NCI-H510A treated with DMSO at 0.1 percent for 48 hours (cell line): ENCODE measurements around the gene CPT1A.

Experiments used
- DNase-seq: peaks from one replicate; lab custom pipeline; 2025; lab: John Stamatoyannopoulos, UW

The CPT1A gene

DNA sequence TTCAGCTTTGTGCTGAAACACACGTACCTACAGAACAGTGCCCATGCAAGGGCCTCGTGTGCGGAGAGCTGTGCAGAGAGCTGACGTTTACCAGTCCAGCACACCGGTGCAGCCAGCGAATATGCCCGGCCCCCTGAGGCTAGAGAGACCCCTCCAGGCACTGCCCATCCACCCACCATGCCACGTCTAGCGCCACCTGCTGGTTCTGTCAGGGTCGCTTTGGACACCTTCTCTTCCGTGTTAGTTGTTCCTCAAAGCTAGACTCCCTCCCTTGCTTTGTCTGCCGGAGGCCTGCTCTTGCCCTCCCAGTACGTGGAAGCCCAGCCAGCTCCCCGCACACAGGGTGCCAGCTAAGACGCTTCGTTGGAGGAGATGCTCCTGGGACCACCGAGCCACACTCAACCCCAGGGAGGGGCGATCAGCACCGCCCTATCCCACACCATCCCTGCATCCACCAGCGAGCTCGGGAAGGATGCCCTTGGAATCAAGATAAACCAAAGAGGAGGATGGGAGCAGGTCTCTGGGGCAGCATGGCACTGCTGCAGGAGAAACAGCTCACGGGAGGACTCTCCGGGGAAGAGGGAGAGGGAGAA, 43.4 kb downstream of the CPT1A start:
- DNase-seq, result no peak

DNA sequence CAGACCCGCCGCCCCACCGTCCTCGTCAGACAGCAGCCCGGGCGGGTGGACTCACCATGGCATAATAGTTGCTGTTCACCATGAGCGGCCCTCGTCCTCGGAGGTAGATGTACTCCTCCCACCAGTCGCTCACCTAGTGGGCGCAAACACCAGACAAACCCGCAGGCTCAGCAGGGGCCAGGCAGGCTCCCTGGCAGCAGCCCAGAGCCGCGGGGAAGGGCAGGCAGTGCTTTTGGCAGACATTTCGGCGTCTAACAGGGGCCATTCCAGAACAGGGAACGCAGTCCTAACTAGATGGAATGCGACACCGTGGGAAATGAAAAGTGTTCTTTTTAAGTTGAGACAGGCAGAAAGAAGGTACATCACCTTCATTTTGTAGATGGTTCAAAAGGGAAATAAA, 44.9 kb downstream of the CPT1A start:
- no peak for DNase-seq

DNA sequence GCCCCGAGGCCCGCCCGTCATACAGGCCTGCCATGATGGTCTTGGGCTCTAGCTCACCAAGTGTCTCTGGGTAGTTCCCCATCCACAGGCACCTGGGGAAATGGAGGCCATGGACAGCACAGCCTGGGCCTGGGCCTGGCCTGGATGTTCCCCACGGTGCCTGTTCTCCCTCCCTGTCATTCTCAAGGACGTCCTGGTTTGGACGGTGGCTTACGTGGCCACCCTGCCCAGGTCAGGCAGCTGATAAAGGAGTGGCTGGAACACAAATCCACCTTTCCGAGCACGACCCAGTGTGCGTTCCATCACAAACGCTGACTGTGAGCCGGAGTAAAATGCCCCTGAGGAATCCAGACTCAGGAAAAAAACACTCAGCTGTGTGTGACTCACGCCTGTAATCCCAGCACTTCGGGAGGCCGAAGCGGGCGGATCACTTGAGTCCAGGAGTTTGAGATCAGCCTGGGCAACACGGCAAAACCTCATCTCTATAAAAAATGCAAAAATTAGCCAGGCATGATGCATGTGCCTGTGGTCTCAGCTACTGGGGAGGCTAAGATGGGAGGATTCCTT, 49.2 kb downstream of the CPT1A start:
- no peak for DNase-seq

DNA sequence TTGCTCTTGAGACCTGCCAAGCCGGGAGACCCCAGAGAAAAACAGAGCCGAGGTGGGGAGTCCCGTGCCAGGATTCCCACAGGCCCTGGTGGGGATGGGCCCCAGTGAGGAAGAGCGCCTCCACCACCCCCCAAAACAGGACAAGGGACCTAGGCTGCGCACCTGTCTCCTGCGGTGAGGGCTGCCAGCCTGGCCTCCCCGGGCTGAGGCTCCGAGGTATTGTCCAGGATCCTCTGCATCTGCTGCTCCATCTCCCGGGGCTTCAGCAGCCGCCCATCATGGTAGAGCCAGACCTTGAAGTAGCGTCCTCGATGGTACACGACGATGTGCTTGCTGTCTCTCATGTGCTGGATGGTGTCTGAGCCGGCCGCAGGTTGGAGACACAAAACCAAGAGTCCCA, 57.1 kb downstream of the CPT1A start:
- no peak for DNase-seq

DNA sequence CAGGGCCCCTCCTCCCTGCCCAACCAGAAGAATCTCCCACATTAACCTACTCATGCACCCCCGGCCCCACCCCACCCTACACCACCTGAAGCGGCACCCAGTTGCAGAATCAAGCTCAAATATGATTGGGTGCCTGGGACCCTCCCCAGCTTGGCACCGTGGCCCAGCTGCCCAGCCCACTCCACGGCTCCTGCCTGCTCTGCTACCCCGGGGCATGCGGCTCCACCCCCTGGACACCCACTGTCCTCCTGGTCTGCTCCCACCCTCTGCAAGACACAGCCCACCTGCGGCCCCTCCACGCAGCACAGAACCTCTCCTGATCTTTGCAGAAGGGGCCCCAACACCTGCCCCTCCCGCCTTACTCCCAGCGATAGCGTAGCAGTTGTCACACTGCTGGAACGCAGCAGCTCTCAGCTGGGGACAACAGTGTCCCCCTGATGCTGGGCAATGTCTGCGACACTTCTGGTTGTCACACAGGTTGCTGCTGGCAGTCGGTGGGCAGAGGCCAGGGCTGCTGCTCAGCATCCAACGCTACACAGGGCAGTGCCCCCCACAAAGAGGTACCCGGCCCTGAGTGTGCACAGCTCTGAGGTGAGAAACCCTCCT, 58.4 kb downstream of the CPT1A start:
- DNase-seq, result no peak

DNA sequence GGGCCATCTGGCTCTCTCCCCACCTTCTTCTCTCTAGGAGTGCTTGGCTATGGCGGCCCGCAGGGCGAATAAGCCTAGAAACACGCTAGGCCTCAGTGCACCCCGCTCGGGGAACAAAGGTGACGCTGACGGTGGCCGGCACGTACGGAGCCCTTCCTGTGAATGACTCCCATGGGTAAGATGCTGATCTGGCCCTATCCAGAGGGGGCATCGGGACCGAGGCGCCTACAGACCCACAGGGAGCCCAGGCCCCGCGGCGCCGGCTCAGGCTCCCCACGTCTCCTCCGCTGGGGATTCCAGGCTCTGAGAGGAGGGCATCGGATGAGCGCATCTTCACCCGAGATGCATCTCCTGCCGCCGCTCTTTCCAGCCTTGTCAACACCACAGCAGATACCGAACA, 59.0 kb downstream of the CPT1A start:
- no peak for DNase-seq

DNA sequence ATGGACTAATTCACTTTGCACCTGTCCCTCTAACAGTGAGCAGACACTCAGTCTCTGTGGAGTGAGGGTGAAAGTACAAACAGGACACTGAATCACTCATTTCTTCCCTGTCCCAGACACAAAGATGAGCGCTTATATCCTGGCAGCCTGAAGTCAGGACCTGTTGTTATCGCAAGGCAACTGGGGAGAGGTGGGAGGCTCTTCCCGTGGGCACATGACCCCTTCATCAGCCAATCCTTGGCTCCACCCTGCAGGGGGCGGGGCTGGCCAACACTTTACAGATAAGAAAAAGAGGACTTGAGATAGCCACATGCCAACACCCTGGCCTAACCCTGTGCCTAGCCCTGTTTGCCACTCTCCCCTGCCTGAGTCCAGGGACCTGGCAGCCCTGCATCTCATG, 60.9 kb downstream of the CPT1A start:
- DNase-seq, result no peak

DNA sequence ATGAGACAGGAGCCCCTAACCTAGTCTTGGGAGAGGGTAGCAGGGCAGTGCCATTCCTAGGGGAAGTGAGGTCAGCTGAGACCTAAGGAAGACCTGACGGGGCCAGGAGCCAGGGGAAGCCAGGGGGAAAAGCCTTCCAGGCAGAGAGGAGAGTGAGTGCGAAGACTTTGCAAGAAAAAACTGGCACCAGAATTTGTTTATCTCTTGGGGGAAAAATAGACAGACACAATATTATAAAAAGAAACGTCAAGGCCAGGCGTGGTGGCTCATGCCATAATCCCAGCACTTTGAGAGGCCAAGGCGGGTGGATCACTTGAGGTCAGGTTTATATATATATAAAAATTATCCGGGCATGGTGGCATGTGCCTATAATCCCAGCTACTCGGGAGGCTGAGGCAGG, 63.5 kb downstream of the CPT1A start:
- no peak for DNase-seq

DNA sequence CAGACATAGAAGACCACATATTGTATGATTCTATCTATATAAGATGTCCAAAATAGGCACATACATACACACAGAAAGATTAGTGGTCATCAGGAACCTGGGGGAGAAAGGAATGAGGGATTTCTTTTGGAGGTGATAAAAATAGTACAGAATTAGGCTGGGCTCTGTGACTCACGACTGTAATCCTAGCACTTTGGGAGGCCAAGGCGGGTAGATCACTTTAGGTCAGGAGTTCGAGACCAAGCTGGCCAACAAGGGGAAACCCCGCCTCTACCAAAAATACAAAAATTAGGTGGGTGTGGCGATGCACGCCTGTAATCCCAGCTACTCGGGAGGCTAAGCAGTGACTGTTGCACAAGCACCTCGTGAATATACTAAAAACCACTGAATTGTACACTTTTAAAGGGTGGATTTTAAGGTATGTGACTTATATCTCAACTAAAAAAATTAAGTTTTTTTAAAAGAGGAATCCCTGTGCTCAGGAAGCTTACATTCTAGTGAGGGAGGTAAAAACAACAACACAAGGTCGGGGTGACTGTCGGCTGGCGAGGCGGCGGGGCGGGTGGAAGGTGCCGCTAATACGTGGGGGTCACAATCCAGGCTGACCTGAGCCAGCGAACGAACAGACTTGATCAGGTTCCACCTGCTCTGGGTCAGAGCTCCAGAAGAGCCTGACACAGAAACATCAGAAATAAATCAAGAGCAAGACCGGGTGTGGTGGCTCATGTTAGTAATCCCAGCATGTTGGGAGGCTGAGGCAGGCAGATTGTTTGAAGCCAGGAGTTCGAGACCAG, 65.1 kb downstream of the CPT1A start:
- no peak for DNase-seq

DNA sequence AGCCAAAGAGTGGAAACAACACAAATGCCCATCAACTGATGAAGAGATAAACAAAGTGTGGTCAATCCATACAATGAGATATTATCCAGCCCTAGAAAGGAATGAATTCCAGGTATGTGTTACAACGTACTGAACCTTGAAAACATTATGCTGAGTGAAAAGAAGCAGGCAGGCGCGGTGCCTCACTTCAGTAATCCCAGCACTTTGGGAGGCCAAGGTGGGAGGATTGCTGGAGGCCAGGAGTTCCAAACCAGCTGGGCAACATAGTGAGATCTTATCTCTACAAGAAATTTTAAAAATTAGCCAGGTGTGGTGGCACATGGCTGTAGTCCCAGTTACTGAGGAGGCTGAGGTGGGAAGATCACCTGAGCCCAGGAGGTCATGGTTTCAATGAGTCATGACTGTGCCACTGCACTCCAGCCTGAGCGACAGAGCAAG, 65.7 kb downstream of the CPT1A start:
- DNase-seq, result no peak

DNA sequence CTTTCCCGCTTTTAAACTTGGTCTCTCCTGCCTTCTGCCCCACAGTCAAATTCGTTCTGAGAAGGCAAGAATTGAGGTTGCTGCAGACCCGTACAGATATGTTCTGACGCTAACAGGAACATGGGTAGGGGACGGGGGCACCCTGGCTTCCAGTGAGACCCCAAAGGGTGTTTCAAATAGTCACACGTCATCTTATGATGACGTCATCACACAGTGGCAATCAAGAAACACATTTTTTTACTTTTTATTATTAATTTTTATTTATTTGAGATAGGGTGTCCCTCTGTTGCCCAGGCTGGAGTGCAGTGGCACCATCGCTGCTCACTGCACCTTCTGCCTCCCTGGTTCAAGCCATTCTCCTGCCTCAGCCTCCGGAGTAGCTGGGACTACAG, 67.5 kb downstream of the CPT1A start:
- DNase-seq, result no peak

DNA sequence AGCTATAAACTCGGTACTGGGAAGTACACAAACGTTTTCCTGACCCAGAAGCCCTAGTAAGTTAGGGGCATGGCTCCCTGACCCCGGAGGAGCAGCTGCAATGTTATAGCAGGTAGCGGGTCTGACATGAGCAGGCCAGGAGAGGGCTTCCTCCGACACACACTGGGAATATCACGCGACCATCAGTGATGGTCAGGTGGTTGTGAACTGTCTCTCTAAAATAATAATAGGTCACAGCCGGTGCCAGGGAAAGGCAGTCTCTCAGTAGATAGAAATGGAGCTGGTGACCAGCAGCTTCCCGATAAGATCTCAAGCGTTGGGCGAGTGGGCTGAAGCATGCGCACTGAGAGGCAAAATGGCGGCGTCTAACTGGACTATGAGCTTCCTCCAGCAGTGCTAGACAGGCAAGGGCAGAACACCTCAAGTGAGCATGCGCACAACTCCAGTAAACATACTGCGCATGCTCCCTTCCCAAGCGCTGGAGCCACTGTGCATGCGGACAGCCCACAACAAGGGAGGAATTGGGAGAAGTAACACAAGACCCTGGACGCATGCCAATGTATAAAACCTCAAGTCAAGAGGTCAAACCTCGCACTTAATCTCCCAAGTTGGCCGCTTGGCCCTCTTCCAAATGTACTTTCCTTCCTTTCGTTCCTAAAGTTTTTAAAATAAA, 68.1 kb downstream of the CPT1A start:
- DNase-seq, result no peak

DNA sequence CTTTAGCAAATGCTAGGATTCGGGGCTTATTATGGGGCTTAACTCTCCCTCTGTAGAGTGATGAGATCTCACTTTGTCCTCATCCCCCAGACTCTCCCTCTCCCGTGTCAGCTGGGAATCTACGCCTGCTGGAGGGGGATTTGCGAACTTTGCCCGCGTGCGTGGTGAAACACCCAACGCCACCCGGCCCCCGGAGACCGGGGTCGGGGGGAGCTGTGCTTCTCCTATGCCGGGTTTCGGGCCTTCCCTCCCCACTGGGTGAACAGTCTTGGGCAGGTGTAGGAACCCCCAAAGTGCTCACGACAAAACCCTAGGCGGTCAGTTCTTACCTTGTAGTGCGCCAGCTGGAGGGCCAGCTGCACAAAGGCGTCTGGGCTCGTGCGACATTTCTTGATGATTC, 68.8 kb downstream of the CPT1A start:
- DNase-seq, result no peak

DNA sequence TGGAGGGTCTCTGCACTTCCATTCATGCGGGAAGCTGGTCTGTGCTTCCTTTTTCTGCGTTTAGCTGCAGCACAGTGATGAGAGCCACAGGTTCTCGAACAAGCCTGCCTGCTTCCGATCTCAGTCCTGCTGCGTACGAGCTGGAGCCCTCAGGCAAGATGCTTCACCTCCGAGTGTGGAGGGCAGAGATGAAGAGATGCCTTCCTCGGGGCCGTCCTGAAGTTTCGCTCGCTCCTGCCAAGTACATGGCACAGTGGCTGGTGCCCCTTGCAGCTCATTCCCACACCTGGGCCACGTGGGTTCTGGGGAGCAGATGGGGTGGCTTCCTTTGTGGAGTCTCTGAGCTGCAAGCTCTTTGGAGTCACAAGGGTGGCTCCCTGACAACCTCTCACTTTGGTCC, 70.9 kb downstream of the CPT1A start:
- no peak for DNase-seq

DNA sequence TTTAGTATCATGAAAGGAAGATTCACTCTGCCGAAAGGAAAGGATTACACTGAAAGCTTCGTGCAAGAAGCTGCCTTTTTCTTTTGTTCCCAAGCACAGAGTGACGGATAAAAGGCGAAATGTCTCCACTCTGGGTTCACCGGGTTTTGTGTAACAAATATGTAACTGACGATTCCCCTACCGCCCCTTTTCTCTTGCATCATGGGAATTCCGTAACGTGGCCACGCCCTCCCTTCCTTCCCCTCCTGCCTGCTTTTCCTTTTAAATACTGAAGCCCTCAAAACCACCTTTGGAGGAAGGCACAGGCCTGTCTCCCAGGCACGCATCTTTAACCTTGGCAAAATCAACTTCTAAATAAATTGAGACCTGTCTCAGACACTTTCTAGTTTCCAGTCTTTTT, 74.0 kb downstream of the CPT1A start:
- no peak for DNase-seq

DNA sequence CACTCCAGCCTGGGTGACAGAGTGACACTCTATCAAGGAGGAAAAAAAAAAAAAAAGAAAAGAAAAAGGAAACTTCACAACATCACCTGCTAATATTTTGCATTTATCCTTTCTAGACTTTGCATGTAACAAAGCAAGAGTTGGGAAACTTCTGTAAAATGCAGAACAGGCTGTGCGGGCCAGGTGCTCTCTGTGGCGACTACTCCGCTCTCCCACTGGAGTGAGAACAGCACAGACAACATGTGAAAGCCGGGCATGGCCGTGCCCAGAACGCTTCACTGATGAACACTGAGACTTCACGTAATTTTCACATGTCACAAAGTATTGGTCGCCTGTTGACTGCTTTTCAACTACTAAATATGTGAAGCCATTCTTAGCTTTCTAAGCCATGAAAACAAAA, 74.9 kb downstream of the CPT1A start:
- no peak for DNase-seq

DNA sequence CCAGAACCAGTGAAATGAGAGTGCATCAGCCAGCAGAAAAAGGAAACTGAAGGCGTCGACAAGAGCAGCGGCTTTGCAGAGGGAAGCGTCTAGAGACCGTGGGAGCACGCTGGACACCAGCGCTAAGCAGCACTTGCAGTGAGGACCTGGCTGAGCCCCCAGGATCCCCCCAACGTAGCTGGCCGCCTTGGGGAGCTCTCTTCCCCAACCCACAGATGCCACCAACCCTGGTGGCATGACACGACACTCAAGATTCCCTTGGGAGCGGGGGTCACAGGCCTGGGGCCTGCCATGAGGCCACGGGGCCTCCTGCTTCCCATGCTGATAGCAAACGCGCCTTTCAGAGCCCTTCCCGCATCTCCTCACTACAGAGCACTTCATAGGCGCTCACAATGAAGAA, 77.0 kb downstream of the CPT1A start:
- no peak for DNase-seq

DNA sequence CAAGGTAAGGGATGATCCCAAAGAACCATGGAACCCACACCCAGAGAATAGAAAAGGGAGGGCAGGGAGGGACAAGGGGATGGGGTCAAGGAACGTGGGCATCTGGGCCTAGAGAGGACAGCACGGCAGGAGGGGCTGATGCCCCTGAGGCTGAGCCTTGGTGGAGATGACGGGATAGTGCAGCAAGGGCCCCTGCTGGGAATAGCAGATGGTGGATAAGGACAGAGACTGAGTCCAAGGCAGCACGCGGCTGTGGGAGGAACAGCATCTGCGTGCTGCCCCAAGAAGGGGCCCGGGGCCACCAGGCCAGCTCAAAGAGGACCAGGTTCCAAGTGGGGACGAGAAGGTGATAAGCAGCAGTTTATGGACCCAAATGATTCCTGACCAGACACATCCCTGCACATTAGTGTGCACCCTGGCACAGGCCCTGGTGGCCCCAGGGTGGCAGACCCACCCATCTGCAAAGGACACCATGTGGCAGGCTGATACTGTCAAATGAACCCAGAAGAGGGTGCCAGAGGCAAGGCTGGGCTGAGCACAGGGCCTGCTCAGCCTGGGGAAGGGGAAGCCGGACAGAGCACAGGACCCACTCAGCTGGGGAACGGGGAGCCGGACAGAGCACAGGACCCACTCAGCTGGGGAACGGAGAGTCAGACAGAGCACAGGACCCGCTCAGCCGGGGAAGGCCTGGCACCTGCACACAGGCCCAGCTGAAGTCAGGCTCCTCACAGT, 77.6 kb downstream of the CPT1A start:
- DNase-seq, result no peak

DNA sequence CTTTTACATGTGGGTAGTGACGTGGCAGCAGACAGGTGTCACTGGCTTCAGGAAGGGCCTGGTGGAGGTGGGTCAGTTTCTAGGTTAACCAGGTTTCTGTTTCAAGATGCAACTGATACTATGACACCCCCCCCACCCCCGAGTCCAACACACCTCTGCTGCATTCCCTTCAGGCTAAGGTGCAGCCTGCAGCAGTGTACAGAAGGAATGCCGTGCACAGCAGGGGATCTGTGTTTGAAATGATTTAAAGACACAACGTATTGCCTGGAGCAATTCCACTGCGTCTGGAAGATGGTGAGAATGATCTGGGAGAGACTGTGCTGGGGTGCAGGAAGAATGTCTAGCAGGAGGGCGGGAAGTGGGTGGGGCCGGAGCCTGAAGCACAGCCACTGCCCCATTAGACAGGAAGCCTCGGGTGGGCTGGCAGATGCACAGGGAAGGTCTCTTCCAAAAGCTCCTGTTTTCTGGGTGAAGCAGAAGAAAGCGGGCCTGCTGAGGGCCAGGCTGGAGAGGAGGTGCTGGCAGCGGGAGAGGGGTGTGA, 78.5 kb downstream of the CPT1A start:
- no peak for DNase-seq

DNA sequence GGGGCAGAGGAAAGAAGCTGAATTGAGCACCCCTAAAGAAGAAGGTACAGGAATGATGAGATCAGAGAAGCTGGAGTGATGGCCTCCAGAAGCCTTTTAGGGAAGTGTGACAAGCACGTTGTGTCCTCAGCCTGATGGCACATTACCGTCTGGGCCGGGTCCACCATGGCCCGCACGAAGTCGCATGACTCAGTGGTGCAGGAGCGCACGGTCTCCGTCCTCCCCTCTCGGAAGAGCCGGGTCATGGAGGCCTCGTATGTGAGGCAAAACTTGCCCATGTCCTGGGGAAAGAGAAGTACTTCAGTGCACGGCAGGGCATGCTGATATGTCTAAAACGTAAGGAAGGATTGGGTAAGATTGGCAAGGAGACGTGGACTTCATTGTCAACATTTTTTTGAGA, 79.2 kb downstream of the CPT1A start:
- DNase-seq, result no peak

DNA sequence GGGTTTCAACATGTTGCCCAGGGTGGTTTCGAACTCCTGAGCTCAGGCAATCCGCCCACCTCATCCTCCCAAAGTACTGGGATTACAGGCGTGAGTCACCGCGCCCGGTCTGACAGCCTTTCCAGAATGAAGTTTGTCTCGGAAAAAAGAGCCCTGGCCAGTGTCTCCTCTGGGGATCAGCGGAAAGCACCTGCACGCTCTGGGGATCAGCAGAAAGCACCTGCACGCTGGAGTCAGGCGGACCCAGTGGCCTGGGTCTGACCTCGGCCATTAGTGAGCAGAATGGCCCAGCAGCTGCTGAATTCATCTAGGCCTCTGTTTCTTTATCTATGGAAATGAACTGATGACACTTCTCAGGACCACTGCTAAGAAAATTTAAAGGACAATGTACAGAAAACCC, 79.9 kb downstream of the CPT1A start:
- no peak for DNase-seq

DNA sequence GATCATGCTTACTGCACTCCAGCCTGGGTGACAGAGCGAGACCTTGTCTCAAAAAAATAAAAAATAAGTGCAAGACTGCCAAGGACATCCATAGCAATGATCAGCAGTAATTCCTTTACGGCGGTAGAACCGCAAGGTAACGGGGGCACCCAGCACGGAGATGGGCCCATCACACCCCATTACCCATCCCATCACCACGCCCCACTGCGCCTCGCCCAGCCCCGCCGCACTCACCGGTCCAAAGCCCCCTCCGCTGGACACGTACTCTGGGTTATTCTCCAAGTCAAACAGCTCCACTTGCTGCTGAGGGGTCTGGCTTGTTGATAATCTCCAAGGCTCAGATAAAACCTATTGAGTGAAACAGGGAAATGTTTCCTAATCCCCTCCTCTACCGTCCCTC, 81.7 kb downstream of the CPT1A start:
- no peak for DNase-seq
